Thymus (tissue), 11 donors: ENCODE measurements around the gene MGST3. TPM values are rescaled to one million over a fixed set of nuclear protein-coding genes. Genes with fewer than 3 reads are reported as not detected.

Experiments
- DNase-seq, 9 donors: peaks; one replicate each; pipeline ENCODE4 v3.0.0-alpha.2; 2013; ENCODE audit warnings: low spot score in 9 of 9, low read depth in 6 of 9, missing footprints in 1 of 9
- H3K27ac ChIP-seq, 2 donors: one replicate each; pipeline ENCODE4 v1.5.1; 2013; ENCODE audit warnings: control low read depth in 1 of 2, low read depth in 1 of 2, low read length in 1 of 2, mild to moderate bottlenecking in 1 of 2, moderate library complexity in 1 of 2
- H3K27me3 ChIP-seq, 2 donors: one replicate each; pipeline ENCODE4 v1.5.1; 2013; ENCODE audit warnings: low read length in 1 of 2; ENCODE audit not compliant: control insufficient read depth in 2 of 2, insufficient read depth in 1 of 2
- H3K36me3 ChIP-seq, 2 donors: one replicate each; pipeline ENCODE4 v1.5.1; 2013; ENCODE audit warnings: low read length in 1 of 2, mild to moderate bottlenecking in 1 of 2, moderate library complexity in 1 of 2; ENCODE audit not compliant: control insufficient read depth in 2 of 2, insufficient read depth in 2 of 2
- H3K4me1 ChIP-seq, 2 donors: one replicate each; pipeline ENCODE4 v1.5.1; 2013; ENCODE audit warnings: low read length in 2 of 2; ENCODE audit not compliant: control insufficient read depth in 2 of 2, insufficient read depth in 2 of 2
- H3K4me3 ChIP-seq, 2 donors: one replicate each; pipeline ENCODE4 v1.5.1; 2013; ENCODE audit warnings: low read length in 2 of 2, control low read depth in 1 of 2, mild to moderate bottlenecking in 1 of 2
- H3K9me3 ChIP-seq, 2 donors: one replicate each; pipeline ENCODE4 v1.5.1; 2013; ENCODE audit warnings: low read length in 1 of 2, mild to moderate bottlenecking in 1 of 2; ENCODE audit not compliant: control insufficient read depth in 2 of 2, insufficient read depth in 1 of 2
- WGBS: extraction: QIAGEN DNeasy Blood & Tissue Kit; methylation state at CpG from one replicate; pipeline ENCODE4 v1.1.7; 2013; 5-methylcytosine and 5-hydroxymethylcytosine counted together
- polyA plus RNA-seq: library from polyadenylated mRNA; stranded (reverse); fragments of 200-250 nt; gene quantifications from one replicate; pipeline ENCODE4 v1.2.3, GENCODE V29; 2013
- total RNA-seq: library from RNA; stranded (reverse); fragments of 120-200 nt; gene quantifications from one replicate; pipeline ENCODE4 v1.2.4, GENCODE V29; 2013
- donor health status: healthy.

Gene MGST3
- total and polyA plus RNA-seq, 2 donors: 52.7 to 107 TPM

- Histone ChIP-seq H3K4me3 (no peak overlapping the region), H3K9me3 (no peaks in the 10 kb centered on the region), H3K36me3 (no peaks in the 10 kb centered on the region), H3K4me1 (no peaks in the 10 kb centered on the region), H3K27ac (no peak overlapping the region), H3K27me3 (peaks cover 0 to 4% of the 10 kb centered on the region in 2 donors)
- 85% methylated on average over 1 of the region's 1 CpG for WGBS
- DNase-seq: no peak
Measured at GRCh38 chr1:165619647-165620151, 11.3 kb upstream of the MGST3 start.

GRCh38 chr1:165623624-165624023 lies 7.4 kb upstream of the MGST3 start:
- H3K36me3 ChIP-seq: no peaks in the 10 kb centered on the region
- no peak overlapping the region for H3K4me3 ChIP-seq
- no peak for DNase-seq
- H3K4me1 ChIP-seq: no peaks in the 10 kb centered on the region
- peaks cover under 1 to 2% of the 10 kb centered on the region in 2 donors for H3K27me3 ChIP-seq
- no peak overlapping the region for H3K27ac ChIP-seq
- H3K9me3 ChIP-seq: no peaks in the 10 kb centered on the region

GRCh38 chr1:165624441-165624840 lies 6.6 kb upstream of the MGST3 start:
- H3K4me3 ChIP-seq: no peak overlapping the region
- no peaks in the 10 kb centered on the region for H3K9me3 ChIP-seq
- no peak for DNase-seq
- no peak overlapping the region for H3K27ac ChIP-seq
- no peaks in the 10 kb centered on the region for H3K36me3 ChIP-seq
- no peaks in the 10 kb centered on the region for H3K4me1 ChIP-seq
- WGBS: 95% methylated on average over 4 of the region's 4 CpGs
- peaks cover 2 to 5% of the 10 kb centered on the region in 2 donors for H3K27me3 ChIP-seq

GRCh38 chr1:165628147-165628822 lies 2.7 kb upstream of the MGST3 start:
- no peak overlapping the region for H3K27ac ChIP-seq
- H3K9me3 ChIP-seq: peaks cover 0 to 3% of the 10 kb centered on the region in 2 donors
- 96% methylated on average over 6 of the region's 6 CpGs for WGBS
- no peak overlapping the region for H3K4me3 ChIP-seq
- no peaks in the 10 kb centered on the region for H3K36me3 ChIP-seq
- peaks cover 4 to 38% of the 10 kb centered on the region in 2 donors for H3K27me3 ChIP-seq
- DNase-seq: no peak
- peaks cover 8 to 18% of the 10 kb centered on the region in 2 donors for H3K4me1 ChIP-seq

- no peaks in the 10 kb centered on the region for H3K36me3 ChIP-seq
- H3K27ac ChIP-seq: no peak overlapping the region
- H3K4me1 ChIP-seq: peaks cover 8 to 18% of the 10 kb centered on the region in 2 donors
- peaks cover 0 to 3% of the 10 kb centered on the region in 2 donors for H3K9me3 ChIP-seq
- peaks cover 4 to 41% of the 10 kb centered on the region in 2 donors for H3K27me3 ChIP-seq
- H3K4me3 ChIP-seq: no peak overlapping the region
- no peak for DNase-seq
- WGBS: 77% methylated on average over 3 of the region's 3 CpGs
Measured at GRCh38 chr1:165629151-165629550, 1.9 kb upstream of the MGST3 start.

DNA sequence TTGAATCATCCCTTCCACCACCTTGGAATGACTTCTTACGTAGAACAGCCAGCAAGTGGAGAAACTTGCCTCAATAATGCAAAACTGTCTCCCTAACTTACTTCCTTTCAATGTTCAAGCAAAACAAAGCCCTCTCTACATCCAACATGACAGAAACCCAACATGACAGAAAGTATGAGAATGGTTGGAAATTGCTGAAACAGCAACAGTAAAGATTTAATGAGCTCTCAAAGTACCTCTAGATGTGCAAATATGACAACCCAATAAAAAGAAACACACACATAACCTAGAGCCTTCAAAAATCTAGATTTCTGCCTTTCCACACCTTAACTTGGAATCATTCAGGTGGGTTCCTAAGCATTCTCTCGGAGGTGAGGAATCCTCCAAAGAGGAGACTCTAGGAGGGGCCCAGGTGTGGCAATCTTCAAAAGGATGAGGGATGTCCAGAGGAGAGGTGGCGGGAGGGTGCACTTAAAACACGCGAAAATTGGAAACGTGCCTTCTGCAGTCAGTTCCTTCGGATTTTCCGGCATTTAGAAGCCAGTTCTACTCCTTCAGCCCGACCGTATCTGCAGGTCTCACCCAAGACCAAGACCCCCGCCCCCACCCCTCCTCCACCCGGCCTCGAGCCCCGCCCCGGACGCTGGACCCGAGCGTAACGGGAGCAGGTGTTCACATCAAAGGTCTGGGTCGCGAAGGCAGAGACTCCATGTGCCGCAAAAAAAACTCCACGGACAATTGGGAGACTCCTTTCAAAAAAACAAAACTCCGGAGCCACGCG lies 996 bp upstream of the MGST3 start:
- 9% methylated on average over 26 of the region's 26 CpGs for WGBS

DNA sequence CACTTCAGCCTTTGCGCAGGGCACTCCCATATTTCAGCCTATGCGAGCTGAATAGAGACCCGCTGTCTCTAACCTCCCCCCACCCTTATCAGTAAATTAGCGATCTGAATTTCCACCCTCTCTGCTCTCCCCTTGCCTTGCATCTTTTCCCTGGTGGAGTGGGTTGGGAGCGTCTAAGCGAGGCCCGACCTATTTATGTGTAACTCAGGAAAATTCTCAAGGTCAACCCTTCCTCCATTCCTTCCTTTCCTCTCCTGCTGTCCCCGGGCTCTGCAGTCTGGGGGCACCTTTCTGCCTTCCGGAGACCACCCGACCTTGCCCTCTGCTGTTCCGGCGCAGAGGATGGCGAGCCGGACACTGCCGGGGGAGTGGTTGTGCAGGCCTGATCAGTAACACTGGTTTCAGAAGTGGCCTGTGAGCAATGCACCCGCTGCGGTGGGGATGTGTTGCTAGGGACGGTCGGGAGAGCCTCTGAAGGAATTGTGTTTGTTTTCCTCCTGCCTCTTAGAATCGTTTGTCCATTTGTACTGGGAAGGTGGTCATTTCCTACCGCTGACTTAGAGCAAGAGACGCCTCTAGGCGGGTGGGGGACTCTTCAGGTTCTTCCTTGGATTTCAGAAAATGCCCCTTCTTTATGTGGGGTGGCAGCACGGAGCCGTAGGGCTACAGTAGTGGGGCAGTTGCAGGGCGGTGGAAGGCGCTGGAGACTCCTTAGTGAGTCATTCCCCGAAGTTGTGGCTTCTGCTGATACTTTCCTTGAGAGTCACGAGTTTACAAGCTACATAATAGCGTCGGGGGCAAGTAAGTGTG lies 513 bp downstream of the MGST3 start:
- H3K27ac ChIP-seq: peak overlapping the region; percentile 55 to 75
- H3K4me1 ChIP-seq: peaks cover 8 to 18% of the 10 kb centered on the region in 2 donors
- no peaks in the 10 kb centered on the region for H3K36me3 ChIP-seq
- peaks cover 4 to 38% of the 10 kb centered on the region in 2 donors for H3K27me3 ChIP-seq
- peak overlapping the region; percentile 48 to 58 for H3K4me3 ChIP-seq
- 2% methylated on average over 31 of the region's 31 CpGs for WGBS
- DNase-seq: peak in 3 of 9 donors; percentile 6 to 27 (median 10)
- H3K9me3 ChIP-seq: peaks cover 0 to 3% of the 10 kb centered on the region in 2 donors

More for the DNA sequence above, 996 bp upstream of the MGST3 start:
- Histone ChIP-seq H3K4me3 (peak overlapping the region; percentile 48 to 58), H3K27ac (peak overlapping the region; percentile 81 to 87), H3K4me1 (peaks cover 8 to 18% of the 10 kb centered on the region in 2 donors), H3K9me3 (peaks cover 0 to 3% of the 10 kb centered on the region in 2 donors), H3K36me3 (no peaks in the 10 kb centered on the region), H3K27me3 (peaks cover 4 to 38% of the 10 kb centered on the region in 2 donors)
- DNase-seq: peak in 3 of 9 donors; percentile 8 to 21 (median 13)

GRCh38 chr1:165632152-165632469 lies 1.1 kb downstream of the MGST3 start:
- Histone ChIP-seq H3K4me3 (peak overlapping the region; percentile 48 to 58), H3K4me1 (peaks cover 8 to 18% of the 10 kb centered on the region in 2 donors), H3K27me3 (peaks cover 4 to 38% of the 10 kb centered on the region in 2 donors), H3K36me3 (no peaks in the 10 kb centered on the region), H3K9me3 (peaks cover 0 to 3% of the 10 kb centered on the region in 2 donors), H3K27ac (peak overlapping the region in 1 of 2 donors; percentile 55)
- DNase-seq: no peak
- 44% methylated on average over 5 of the region's 5 CpGs for WGBS
